WI38 (cell line): ENCODE measurements around the gene SZT2.

Experiments used
- H3K4me3 ChIP-seq: 2 replicates; pipeline ENCODE4 v1.5.1; 2011; ENCODE audit warnings: low read depth, mild to moderate bottlenecking, control low read depth, low read length
- CTCF ChIP-seq: IDR thresholded peaks from 2 replicates; pipeline ENCODE4 v1.5.1; 2012; ENCODE audit warnings: low read depth, mild to moderate bottlenecking, control low read depth, low read length

Gene SZT2

GRCh38 chr1:43447891-43448708 lies 58.4 kb downstream of the SZT2 start:
- no peak overlapping the region for H3K4me3 ChIP-seq
- TF ChIP-seq CTCF = no peak

- H3K4me3 ChIP-seq = no peak overlapping the region
- TF ChIP-seq CTCF = no peak
Observed at GRCh38 chr1:43448955-43449707, 59.4 kb downstream of the SZT2 start.

- H3K4me3 ChIP-seq = no peak overlapping the region
- TF ChIP-seq CTCF = no peak
Observed at GRCh38 chr1:43449708-43450069, 60.0 kb downstream of the SZT2 start.

GRCh38 chr1:43450251-43450941 lies 60.7 kb downstream of the SZT2 start:
- no peak overlapping the region for H3K4me3 ChIP-seq
- TF ChIP-seq CTCF = no peak

GRCh38 chr1:43451157-43451591 lies 61.5 kb downstream of the SZT2 start:
- no peak for TF ChIP-seq CTCF
- no peak overlapping the region for H3K4me3 ChIP-seq

- no peak overlapping the region for H3K4me3 ChIP-seq
Observed at GRCh38 chr1:43451701-43452532, 62.2 kb downstream of the SZT2 start.

More at GRCh38 chr1:43451701-43452532, 62.2 kb downstream of the SZT2 start:
- TF ChIP-seq CTCF = no peak
